Stimulated activated CD8-positive, alpha-beta memory T cell treated with anti-CD3 and anti-CD28 coated beads, Interleukin-15, amount 100 ng/mL, for 48 hours (primary cell): Measurements from ENCODE around the gene ITGAD.

Source experiments
- DNase-seq, 2 donors: peaks; one replicate each; pipeline ENCODE4 v3.0.0-alpha.2; 2020; ENCODE audit warnings: low read depth in 2 of 2

Gene ITGAD

DNA sequence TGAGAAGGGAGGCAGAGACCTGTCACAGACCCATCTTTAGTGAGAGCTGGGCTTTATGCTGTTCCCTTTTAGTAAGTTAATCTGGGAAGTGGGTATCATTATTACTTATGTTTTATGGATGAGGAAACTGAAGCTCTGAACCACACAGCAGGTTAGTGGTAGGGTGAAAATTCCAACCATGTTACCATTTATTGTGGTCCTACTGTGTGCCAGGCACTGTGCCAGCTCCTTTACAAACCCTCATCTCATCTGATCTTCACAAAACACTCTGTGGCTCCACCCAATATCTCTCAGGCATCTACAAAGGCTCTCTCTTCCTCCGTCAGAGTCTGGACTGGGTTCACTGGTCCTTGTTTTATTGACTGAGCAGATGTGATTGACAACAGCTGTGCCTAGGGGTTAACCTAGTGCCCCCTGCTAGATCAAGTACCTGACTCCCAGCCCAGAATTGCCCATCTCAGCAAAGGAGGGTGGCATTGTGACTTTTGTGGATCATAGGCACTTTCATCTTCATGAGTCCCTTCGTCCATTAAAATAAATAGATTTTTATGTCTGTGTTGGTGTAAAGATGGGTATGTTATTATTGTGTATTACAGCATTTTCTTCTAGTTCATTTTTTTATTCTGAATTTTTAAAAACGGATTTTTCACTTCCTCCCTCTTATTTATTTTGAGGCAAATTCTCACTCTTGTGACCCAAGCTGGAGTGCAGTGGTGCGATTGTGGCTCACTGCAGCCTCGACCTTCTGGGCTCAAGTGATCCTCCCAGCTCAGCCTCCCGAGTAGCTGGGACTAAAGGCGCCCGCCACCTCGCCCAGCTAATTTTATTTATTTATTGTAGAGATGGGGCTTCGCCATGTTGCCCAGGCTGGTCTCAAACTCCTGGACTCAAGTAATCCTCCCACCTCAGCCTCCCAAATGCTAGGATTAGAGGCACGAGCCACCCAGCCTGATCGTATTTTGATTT is 81.9 kb downstream of the ITGAD start:
- DNase-seq = no peak

DNA sequence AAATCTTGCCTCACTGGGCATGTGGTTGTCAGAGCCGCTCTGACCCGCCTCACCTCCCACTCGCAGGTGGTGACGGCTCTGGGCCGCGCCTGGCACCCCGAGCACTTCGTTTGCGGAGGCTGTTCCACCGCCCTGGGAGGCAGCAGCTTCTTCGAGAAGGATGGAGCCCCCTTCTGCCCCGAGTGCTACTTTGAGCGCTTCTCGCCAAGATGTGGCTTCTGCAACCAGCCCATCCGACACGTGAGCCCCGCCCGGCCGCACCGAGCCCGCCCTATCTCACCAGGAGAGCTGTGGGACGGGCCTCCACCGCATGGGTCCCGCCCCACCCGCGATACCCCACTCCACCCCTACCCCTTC is 82.8 kb downstream of the ITGAD start:
- no peak for DNase-seq
